ENCODE data around the gene DGLUCY. TPM values are rescaled to one million over a fixed set of nuclear protein-coding genes. Genes with fewer than 3 reads are reported as not detected.

The DGLUCY gene
- total RNA-seq, 1 donor from 2014 or later: 20.0 TPM

GRCh38 chr14:91088585-91089235 is 25.2 kb upstream of the DGLUCY start:
- H3K27me3 Mint-ChIP-seq (ENCODE audit: low read depth, unreplicated experiment): no peaks in the 10 kb centered on the region
- no peak overlapping the region for H3K4me3 ChIP-seq (ENCODE audit: insufficient read depth, low read depth, low read length)
- H3K4me1 Mint-ChIP-seq (ENCODE audit: low read depth, unreplicated experiment): no peaks in the 10 kb centered on the region
- no peaks in the 10 kb centered on the region for H3K79me2 ChIP-seq (ENCODE audit: insufficient read depth, low read length)
- no peak overlapping the region for H3K27ac Mint-ChIP-seq (ENCODE audit: unreplicated experiment)
- H3K27ac ChIP-seq (ENCODE audit: low read depth, low read length): no peak overlapping the region
- H2AFZ ChIP-seq (ENCODE audit: low read depth, low read length): no peak overlapping the region
- no peak overlapping the region for H3K9ac ChIP-seq (ENCODE audit: low read length)
- no peaks in the 10 kb centered on the region for H4K20me1 ChIP-seq (ENCODE audit: insufficient read depth, low read length)
- H3K27me3 ChIP-seq (ENCODE audit: insufficient read depth, low read length): peaks cover 5% of the 10 kb centered on the region
- no peaks in the 10 kb centered on the region for H3K9me3 Mint-ChIP-seq (ENCODE audit: unreplicated experiment)
- no peak overlapping the region for H3K4me2 ChIP-seq (ENCODE audit: low read length)
- FAIRE-seq (no peak), DNase-seq (ENCODE audit: low read depth) (no peak)
- no peaks in the 10 kb centered on the region for H3K9me3 ChIP-seq (ENCODE audit: insufficient read depth, low read depth, low read length)
- H3K4me1 ChIP-seq (ENCODE audit: insufficient read depth, low read length): no peaks in the 10 kb centered on the region
- no peaks in the 10 kb centered on the region for H3K36me3 ChIP-seq (ENCODE audit: insufficient read depth, low read length)
- H3K36me3 Mint-ChIP-seq (ENCODE audit: low read depth, unreplicated experiment): peaks cover 2% of the 10 kb centered on the region
- TF ChIP-seq CTCF (IDR thresholded peaks at IDR 0.05; ENCODE audit: insufficient read depth, low read depth, low read length) (no peak), EZH2 (IDR thresholded peaks at IDR 0.05; ENCODE audit: insufficient read depth, low read length) (no peak)
- no peak overlapping the region for H3K4me3 Mint-ChIP-seq (ENCODE audit: unreplicated experiment)

- Histone ChIP-seq H2AFZ (ENCODE audit: low read depth, low read length) (no peak overlapping the region), H3K79me2 (ENCODE audit: insufficient read depth, low read length) (no peaks in the 10 kb centered on the region), H4K20me1 (ENCODE audit: insufficient read depth, low read length) (no peaks in the 10 kb centered on the region), H3K4me1 (ENCODE audit: insufficient read depth, low read length) (no peaks in the 10 kb centered on the region), H3K27me3 (ENCODE audit: insufficient read depth, low read length) (peaks cover 5% of the 10 kb centered on the region), H3K36me3 (ENCODE audit: insufficient read depth, low read length) (no peaks in the 10 kb centered on the region), H3K9me3 (ENCODE audit: insufficient read depth, low read depth, low read length) (no peaks in the 10 kb centered on the region), H3K4me2 (ENCODE audit: low read length) (no peak overlapping the region), H3K9ac (ENCODE audit: low read length) (no peak overlapping the region), H3K27ac (ENCODE audit: low read depth, low read length) (no peak overlapping the region), H3K4me3 (ENCODE audit: insufficient read depth, low read depth, low read length) (no peak overlapping the region)
- H3K4me3 Mint-ChIP-seq (ENCODE audit: unreplicated experiment): no peak overlapping the region
- H3K9me3 Mint-ChIP-seq (ENCODE audit: unreplicated experiment): no peaks in the 10 kb centered on the region
- H3K27me3 Mint-ChIP-seq (ENCODE audit: low read depth, unreplicated experiment): no peaks in the 10 kb centered on the region
- no peak overlapping the region for H3K27ac Mint-ChIP-seq (ENCODE audit: unreplicated experiment)
- FAIRE-seq: no peak
- TF ChIP-seq CTCF (IDR thresholded peaks at IDR 0.05; ENCODE audit: insufficient read depth, low read depth, low read length) (no peak), EZH2 (IDR thresholded peaks at IDR 0.05; ENCODE audit: insufficient read depth, low read length) (no peak)
- no peaks in the 10 kb centered on the region for H3K4me1 Mint-ChIP-seq (ENCODE audit: low read depth, unreplicated experiment)
- no peak for DNase-seq (ENCODE audit: low read depth)
- H3K36me3 Mint-ChIP-seq (ENCODE audit: low read depth, unreplicated experiment): peaks cover 2% of the 10 kb centered on the region
These were observed 23.8 kb upstream of the DGLUCY start for GRCh38 chr14:91089958-91090535.

GRCh38 chr14:91090743-91091142 is 23.1 kb upstream of the DGLUCY start:
- Histone ChIP-seq H3K36me3 (ENCODE audit: insufficient read depth, low read length) (no peaks in the 10 kb centered on the region), H3K9ac (ENCODE audit: low read length) (no peak overlapping the region), H3K4me1 (ENCODE audit: insufficient read depth, low read length) (no peaks in the 10 kb centered on the region), H3K27me3 (ENCODE audit: insufficient read depth, low read length) (peaks cover 5% of the 10 kb centered on the region), H2AFZ (ENCODE audit: low read depth, low read length) (no peak overlapping the region), H3K79me2 (ENCODE audit: insufficient read depth, low read length) (no peaks in the 10 kb centered on the region), H3K4me2 (ENCODE audit: low read length) (no peak overlapping the region), H3K4me3 (ENCODE audit: insufficient read depth, low read depth, low read length) (no peak overlapping the region), H3K9me3 (ENCODE audit: insufficient read depth, low read depth, low read length) (no peaks in the 10 kb centered on the region), H3K27ac (ENCODE audit: low read depth, low read length) (no peak overlapping the region), H4K20me1 (ENCODE audit: insufficient read depth, low read length) (no peaks in the 10 kb centered on the region)
- H3K9me3 Mint-ChIP-seq (ENCODE audit: unreplicated experiment): no peaks in the 10 kb centered on the region
- TF ChIP-seq EZH2 (IDR thresholded peaks at IDR 0.05; ENCODE audit: insufficient read depth, low read length) (no peak), CTCF (IDR thresholded peaks at IDR 0.05; ENCODE audit: insufficient read depth, low read depth, low read length) (no peak)
- FAIRE-seq (no peak), DNase-seq (ENCODE audit: low read depth) (no peak)
- H3K27ac Mint-ChIP-seq (ENCODE audit: unreplicated experiment): no peak overlapping the region
- H3K4me1 Mint-ChIP-seq (ENCODE audit: low read depth, unreplicated experiment): no peaks in the 10 kb centered on the region
- H3K4me3 Mint-ChIP-seq (ENCODE audit: unreplicated experiment): no peak overlapping the region
- peaks cover 2% of the 10 kb centered on the region for H3K27me3 Mint-ChIP-seq (ENCODE audit: low read depth, unreplicated experiment)
- no peaks in the 10 kb centered on the region for H3K36me3 Mint-ChIP-seq (ENCODE audit: low read depth, unreplicated experiment)
